WERI-Rb-1 (cell line): ENCODE data around the gene CD52.

ENCODE experiments used
- DNase-seq: peaks from one replicate; pipeline ENCODE4 v3.0.0-alpha.2; 2020
- H3K27ac ChIP-seq: fragments of 250-450 bp; sonication (Bioruptor Pico); 2 replicates; pipeline ENCODE4 v1.5.1; 2020; ENCODE audit warnings: mild to moderate bottlenecking, moderate library complexity
- H3K27me3 ChIP-seq: fragments of 250-450 bp; sonication (Bioruptor Pico); 2 replicates; pipeline ENCODE4 v1.5.1; 2021; ENCODE audit warnings: mild to moderate bottlenecking, low read depth, moderate library complexity; ENCODE audit not compliant: insufficient read depth, severe bottlenecking
- H3K36me3 ChIP-seq: fragments of 250-450 bp; sonication (Bioruptor Pico); 2 replicates; pipeline ENCODE4 v1.5.1; 2020; ENCODE audit warnings: mild to moderate bottlenecking, moderate library complexity
- H3K4me3 ChIP-seq: 2 replicates; pipeline ENCODE4 v1.5.1; 2011; ENCODE audit warnings: low read depth, mild to moderate bottlenecking, control low read depth, low read length
- H3K9me3 ChIP-seq: fragments of 250-450 bp; sonication (Bioruptor Pico); 2 replicates; pipeline ENCODE4 v1.5.1; 2021; ENCODE audit warnings: mild to moderate bottlenecking, moderate library complexity; ENCODE audit not compliant: severe bottlenecking
- CTCF ChIP-seq: IDR thresholded peaks from 2 replicates; pipeline ENCODE4 v1.5.1; 2011; ENCODE audit warnings: low read depth, mild to moderate bottlenecking, control low read depth, inconsistent platforms, low read length

The CD52 gene

GRCh38 chr1:26296340-26297056 is 21.3 kb upstream of the CD52 start:
- TF ChIP-seq CTCF, result no peak
- DNase-seq, result no peak
- H3K27ac ChIP-seq, result no peak overlapping the region
- H3K36me3 ChIP-seq, result no peaks in the 10 kb centered on the region
- H3K4me3 ChIP-seq, result no peak overlapping the region
- no peaks in the 10 kb centered on the region for H3K9me3 ChIP-seq
- no peaks in the 10 kb centered on the region for H3K27me3 ChIP-seq

GRCh38 chr1:26297057-26297790 is 20.5 kb upstream of the CD52 start:
- Histone ChIP-seq H3K27me3 (no peaks in the 10 kb centered on the region), H3K9me3 (no peaks in the 10 kb centered on the region), H3K4me3 (no peak overlapping the region), H3K27ac (no peak overlapping the region), H3K36me3 (no peaks in the 10 kb centered on the region)
- no peak for TF ChIP-seq CTCF
- no peak for DNase-seq

- Histone ChIP-seq H3K27me3 (no peaks in the 10 kb centered on the region), H3K9me3 (no peaks in the 10 kb centered on the region), H3K4me3 (no peak overlapping the region), H3K27ac (no peak overlapping the region), H3K36me3 (no peaks in the 10 kb centered on the region)
- no peak for TF ChIP-seq CTCF
- DNase-seq, result no peak
Observed at GRCh38 chr1:26297791-26298124, 20.0 kb upstream of the CD52 start.

- Histone ChIP-seq H3K27me3 (no peaks in the 10 kb centered on the region), H3K9me3 (no peaks in the 10 kb centered on the region), H3K36me3 (no peaks in the 10 kb centered on the region), H3K27ac (no peak overlapping the region), H3K4me3 (no peak overlapping the region)
- TF ChIP-seq CTCF, result no peak
- no peak for DNase-seq
Observed at GRCh38 chr1:26300578-26301275, 17.0 kb upstream of the CD52 start.

- Histone ChIP-seq H3K9me3 (no peaks in the 10 kb centered on the region), H3K27me3 (no peaks in the 10 kb centered on the region), H3K4me3 (no peak overlapping the region), H3K36me3 (no peaks in the 10 kb centered on the region), H3K27ac (peak overlapping the region; percentile 39)
- no peak for DNase-seq
- no peak for TF ChIP-seq CTCF
Observed at GRCh38 chr1:26302733-26303405, 14.9 kb upstream of the CD52 start.
